Dendritic cell treated with granulocyte-macrophage colony-stimulating factor and Interleukin-4, amounts not matched to agents 40 ng/mL and 50 ng/mL, for 4 days (primary cell): ENCODE data around the gene SIRPA.
"Not testable (repeated sequence)": the region's sequence is repeated elsewhere in the genome, so short reads cannot be mapped to it uniquely, and the experiment has no call there.

ENCODE experiments used
- H3K27ac Mint-ChIP-seq: one replicate; pipeline ENCODE4 v1.8.0; 2022; ENCODE audit warnings: mild to moderate bottlenecking, mixed read lengths
- H3K27me3 Mint-ChIP-seq: one replicate; pipeline ENCODE4 v1.8.0; 2022; ENCODE audit warnings: mild to moderate bottlenecking, mixed read lengths
- H3K36me3 Mint-ChIP-seq: one replicate; pipeline ENCODE4 v1.8.0; 2022; ENCODE audit warnings: low read depth, mixed read lengths
- H3K4me1 Mint-ChIP-seq: one replicate; pipeline ENCODE4 v1.8.0; 2022; ENCODE audit warnings: low read depth, mixed read lengths
- H3K4me3 Mint-ChIP-seq: one replicate; pipeline ENCODE4 v1.8.0; 2022; ENCODE audit warnings: mild to moderate bottlenecking, moderate library complexity, mixed read lengths
- H3K9me3 Mint-ChIP-seq: one replicate; pipeline ENCODE4 v1.8.0; 2022; ENCODE audit warnings: mixed read lengths
- intact Hi-C: fragments of 100-400 bp; cut with micrococcal nuclease; formaldehyde crosslinking; loops from one replicate; pipeline ENCODE4 v1.15.0; 2022

The SIRPA gene

DNA sequence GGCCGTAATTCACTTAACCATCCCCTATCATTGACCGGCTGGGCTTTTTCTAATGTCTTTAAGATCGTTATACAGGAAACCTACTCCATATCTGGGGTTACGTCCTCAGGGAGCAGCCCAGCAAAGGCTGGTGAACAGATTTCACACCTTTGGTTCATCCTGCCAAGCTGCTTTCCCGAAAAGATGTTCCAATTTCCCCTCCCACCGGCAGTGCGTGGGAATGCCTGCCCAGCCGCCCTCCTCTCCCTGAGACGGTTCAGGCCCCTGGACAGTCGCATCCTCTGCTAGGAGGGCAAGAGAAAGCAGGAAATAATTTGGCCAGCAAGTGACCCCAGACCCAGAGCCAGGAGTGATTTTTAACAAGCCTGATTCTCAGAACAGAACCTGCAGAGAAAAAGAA is 16.3 kb downstream of the SIRPA start:
- peaks cover 98% of the 10 kb centered on the region for H3K36me3 Mint-ChIP-seq
- H3K27me3 Mint-ChIP-seq, result no peaks in the 10 kb centered on the region
- no peak overlapping the region for H3K27ac Mint-ChIP-seq
- intact Hi-C loops, result no loop called here
- peaks cover 63% of the 10 kb centered on the region for H3K4me1 Mint-ChIP-seq
- no peaks in the 10 kb centered on the region for H3K9me3 Mint-ChIP-seq
- no peak overlapping the region for H3K4me3 Mint-ChIP-seq

DNA sequence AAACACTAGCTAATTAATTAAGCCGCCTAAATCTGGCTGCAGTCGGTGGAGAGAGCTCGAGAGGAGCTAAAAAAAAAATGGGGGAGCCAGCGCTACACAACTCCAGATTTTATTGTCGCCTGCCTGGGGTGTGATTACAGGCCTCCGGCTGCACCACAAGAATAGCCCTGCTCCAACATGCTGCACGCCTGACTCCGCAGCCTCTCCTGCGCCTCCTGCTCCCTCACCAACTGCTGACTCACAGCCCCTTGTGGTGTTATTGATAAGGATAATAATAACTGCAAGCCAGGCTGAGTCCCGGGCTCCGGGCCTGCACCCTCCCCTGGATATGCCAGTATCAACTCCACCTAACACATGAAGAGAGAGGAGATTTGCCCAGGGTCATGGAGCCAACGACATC is 16.8 kb downstream of the SIRPA start:
- no peak overlapping the region for H3K27ac Mint-ChIP-seq
- intact Hi-C loops, result no loop called here
- H3K36me3 Mint-ChIP-seq, result peaks cover 98% of the 10 kb centered on the region
- peaks cover 64% of the 10 kb centered on the region for H3K4me1 Mint-ChIP-seq
- H3K4me3 Mint-ChIP-seq, result no peak overlapping the region
- no peaks in the 10 kb centered on the region for H3K9me3 Mint-ChIP-seq
- H3K27me3 Mint-ChIP-seq, result no peaks in the 10 kb centered on the region

DNA sequence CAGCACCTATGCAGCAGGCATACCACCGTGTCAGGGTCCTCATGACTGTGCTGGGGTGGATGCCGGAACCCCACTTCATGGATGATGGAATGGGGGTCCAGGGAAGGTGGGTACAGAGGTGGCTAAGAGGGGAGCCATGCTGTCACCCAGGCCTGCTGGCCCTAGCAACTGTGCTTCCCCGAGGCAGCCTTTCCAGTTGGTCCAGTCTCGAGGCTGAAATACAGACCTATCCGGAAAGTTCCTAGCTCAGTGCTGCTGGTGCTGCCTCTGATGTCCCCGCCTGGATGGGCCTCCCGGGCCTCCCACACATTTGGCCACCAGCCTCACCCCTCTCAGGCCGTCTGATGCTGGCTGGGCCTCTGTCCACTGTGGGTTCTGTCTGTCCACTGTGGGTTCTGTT is 17.4 kb downstream of the SIRPA start:
- no peak overlapping the region for H3K4me3 Mint-ChIP-seq
- H3K9me3 Mint-ChIP-seq, result no peaks in the 10 kb centered on the region
- intact Hi-C loops, result no loop called here
- H3K4me1 Mint-ChIP-seq, result peaks cover 64% of the 10 kb centered on the region
- H3K27me3 Mint-ChIP-seq, result no peaks in the 10 kb centered on the region
- H3K36me3 Mint-ChIP-seq, result peaks cover 98% of the 10 kb centered on the region
- H3K27ac Mint-ChIP-seq, result no peak overlapping the region

DNA sequence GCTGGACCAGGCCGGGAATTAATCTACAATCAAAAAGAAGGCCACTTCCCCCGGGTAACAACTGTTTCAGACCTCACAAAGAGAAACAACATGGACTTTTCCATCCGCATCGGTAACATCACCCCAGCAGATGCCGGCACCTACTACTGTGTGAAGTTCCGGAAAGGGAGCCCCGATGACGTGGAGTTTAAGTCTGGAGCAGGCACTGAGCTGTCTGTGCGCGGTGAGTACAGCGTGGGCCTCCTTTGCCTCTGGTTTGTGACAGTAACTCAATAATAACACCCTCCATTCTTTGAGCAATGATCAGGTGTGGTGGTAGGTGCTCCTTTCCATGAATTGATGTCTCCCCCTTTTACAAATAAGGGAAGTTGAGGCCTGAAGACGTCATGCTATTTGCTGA is 20.0 kb downstream of the SIRPA start:
- H3K36me3 Mint-ChIP-seq, result peaks cover 99% of the 10 kb centered on the region
- H3K4me3 Mint-ChIP-seq, H3K27ac Mint-ChIP-seq, H3K27me3 Mint-ChIP-seq, intact Hi-C loops, H3K9me3 Mint-ChIP-seq: not testable (repeated sequence)
- peaks cover 52% of the 10 kb centered on the region for H3K4me1 Mint-ChIP-seq

- H3K4me1 Mint-ChIP-seq, result peaks cover 54% of the 10 kb centered on the region
- H3K27ac Mint-ChIP-seq, result no peak overlapping the region
- no peaks in the 10 kb centered on the region for H3K9me3 Mint-ChIP-seq
- no peaks in the 10 kb centered on the region for H3K27me3 Mint-ChIP-seq
- peaks cover 99% of the 10 kb centered on the region for H3K36me3 Mint-ChIP-seq
- intact Hi-C loops, result no loop called here
- no peak overlapping the region for H3K4me3 Mint-ChIP-seq
These were observed 20.5 kb downstream of the SIRPA start for GRCh38 chr20:1915725-1916124.

DNA sequence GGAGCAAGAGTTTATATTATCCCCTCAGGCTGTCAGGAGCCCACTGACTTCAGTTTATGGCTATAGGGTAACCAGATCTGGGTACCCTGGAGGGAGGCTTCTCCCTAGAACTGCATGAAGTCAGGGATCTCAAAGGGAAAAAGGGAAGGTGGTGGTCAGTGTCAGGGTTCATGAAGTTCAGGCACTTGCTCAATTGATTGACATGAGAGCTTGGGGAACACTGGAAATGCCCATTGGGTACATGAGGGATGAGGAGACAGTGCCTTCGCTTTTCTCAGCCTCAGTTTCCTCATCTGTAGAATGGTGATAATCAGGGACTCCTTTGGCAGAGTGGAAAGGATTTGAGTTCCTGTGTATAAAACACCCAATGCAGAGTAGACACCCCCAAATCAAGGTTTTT is 22.6 kb downstream of the SIRPA start:
- peak overlapping the region; percentile 14 for H3K27ac Mint-ChIP-seq
- peaks cover 100% of the 10 kb centered on the region for H3K36me3 Mint-ChIP-seq
- H3K27me3 Mint-ChIP-seq, result no peaks in the 10 kb centered on the region
- peaks cover 51% of the 10 kb centered on the region for H3K4me1 Mint-ChIP-seq
- intact Hi-C loops, result no loop called here
- no peaks in the 10 kb centered on the region for H3K9me3 Mint-ChIP-seq
- no peak overlapping the region for H3K4me3 Mint-ChIP-seq

DNA sequence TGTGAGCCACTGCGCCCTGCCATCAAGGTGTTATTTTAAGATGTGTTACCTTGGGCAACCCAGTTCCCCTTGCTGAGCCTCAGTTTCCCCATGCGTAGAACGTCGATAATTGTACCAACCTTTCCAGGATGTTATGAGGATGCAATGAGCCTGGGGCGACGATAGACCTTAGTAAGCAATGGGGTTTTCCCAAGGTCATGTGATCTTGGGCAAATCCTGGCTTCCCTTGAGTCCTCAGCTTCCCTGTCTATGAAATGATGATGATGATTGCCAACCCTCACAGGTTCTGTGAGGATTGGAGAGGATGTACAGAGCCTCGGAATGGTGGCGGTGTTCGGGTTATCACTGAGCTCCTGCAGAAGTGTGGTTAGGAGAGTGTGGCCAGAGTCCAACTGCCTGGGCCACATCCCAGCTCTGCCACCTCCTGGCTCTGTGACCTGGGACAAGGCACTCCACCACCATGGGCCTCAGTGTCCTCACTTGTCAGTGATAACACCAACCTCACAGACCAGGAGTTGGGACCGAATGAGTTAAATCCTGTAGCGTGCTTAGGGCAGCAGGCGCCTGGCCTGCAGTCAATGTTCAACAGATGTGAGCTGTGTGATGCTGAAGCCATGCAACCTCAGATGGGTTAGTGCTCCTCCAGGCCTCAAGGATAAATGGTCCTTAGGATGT is 23.4 kb downstream of the SIRPA start:
- intact Hi-C loops, result no loop called here
- no peak overlapping the region for H3K27ac Mint-ChIP-seq
- H3K27me3 Mint-ChIP-seq, result no peaks in the 10 kb centered on the region
- H3K9me3 Mint-ChIP-seq, result no peaks in the 10 kb centered on the region
- H3K4me3 Mint-ChIP-seq, result no peak overlapping the region
- peaks cover 100% of the 10 kb centered on the region for H3K36me3 Mint-ChIP-seq
- H3K4me1 Mint-ChIP-seq, result peaks cover 51% of the 10 kb centered on the region

- Mint-ChIP-seq H3K27me3 (no peaks in the 10 kb centered on the region), H3K4me3 (no peak overlapping the region), H3K36me3 (peaks cover 100% of the 10 kb centered on the region), H3K4me1 (peaks cover 60% of the 10 kb centered on the region), H3K27ac (no peak overlapping the region), H3K9me3 (no peaks in the 10 kb centered on the region)
- intact Hi-C loops, result no loop called here
These were observed 25.0 kb downstream of the SIRPA start for GRCh38 chr20:1920252-1920651.

- Mint-ChIP-seq H3K9me3 (no peaks in the 10 kb centered on the region), H3K4me3 (no peak overlapping the region), H3K36me3 (peaks cover 100% of the 10 kb centered on the region), H3K27me3 (no peaks in the 10 kb centered on the region), H3K4me1 (peaks cover 58% of the 10 kb centered on the region), H3K27ac (no peak overlapping the region)
- intact Hi-C loops, result no loop called here
These were observed 25.6 kb downstream of the SIRPA start for GRCh38 chr20:1920826-1921225.

DNA sequence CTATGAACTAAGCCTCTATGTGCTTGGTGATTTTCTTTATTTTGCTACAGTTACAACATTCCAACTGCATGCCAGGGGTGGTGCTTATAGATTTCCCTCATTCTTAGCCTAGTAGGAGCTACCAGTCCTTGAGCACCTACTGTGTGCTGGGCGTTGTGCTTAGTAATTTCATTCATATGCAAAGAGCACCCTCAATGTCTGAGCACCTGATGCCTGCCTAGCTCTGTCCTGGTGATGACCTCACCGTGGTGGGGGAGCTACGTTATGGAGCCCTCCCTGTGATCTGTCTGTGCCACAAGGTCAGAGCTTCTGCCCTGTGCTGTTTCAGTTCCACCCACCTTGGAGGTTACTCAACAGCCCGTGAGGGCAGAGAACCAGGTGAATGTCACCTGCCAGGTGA is 26.8 kb downstream of the SIRPA start:
- H3K9me3 Mint-ChIP-seq, H3K4me3 Mint-ChIP-seq, intact Hi-C loops, H3K27ac Mint-ChIP-seq, H3K27me3 Mint-ChIP-seq: not testable (repeated sequence)
- peaks cover 61% of the 10 kb centered on the region for H3K4me1 Mint-ChIP-seq
- peaks cover 100% of the 10 kb centered on the region for H3K36me3 Mint-ChIP-seq

GRCh38 chr20:1922786-1923185 is 27.6 kb downstream of the SIRPA start:
- Mint-ChIP-seq H3K36me3 (peaks cover 100% of the 10 kb centered on the region), H3K27ac (no peak overlapping the region), H3K4me1 (peaks cover 61% of the 10 kb centered on the region), H3K4me3 (no peak overlapping the region), H3K27me3 (no peaks in the 10 kb centered on the region), H3K9me3 (no peaks in the 10 kb centered on the region)
- intact Hi-C loops, result no loop called here

DNA sequence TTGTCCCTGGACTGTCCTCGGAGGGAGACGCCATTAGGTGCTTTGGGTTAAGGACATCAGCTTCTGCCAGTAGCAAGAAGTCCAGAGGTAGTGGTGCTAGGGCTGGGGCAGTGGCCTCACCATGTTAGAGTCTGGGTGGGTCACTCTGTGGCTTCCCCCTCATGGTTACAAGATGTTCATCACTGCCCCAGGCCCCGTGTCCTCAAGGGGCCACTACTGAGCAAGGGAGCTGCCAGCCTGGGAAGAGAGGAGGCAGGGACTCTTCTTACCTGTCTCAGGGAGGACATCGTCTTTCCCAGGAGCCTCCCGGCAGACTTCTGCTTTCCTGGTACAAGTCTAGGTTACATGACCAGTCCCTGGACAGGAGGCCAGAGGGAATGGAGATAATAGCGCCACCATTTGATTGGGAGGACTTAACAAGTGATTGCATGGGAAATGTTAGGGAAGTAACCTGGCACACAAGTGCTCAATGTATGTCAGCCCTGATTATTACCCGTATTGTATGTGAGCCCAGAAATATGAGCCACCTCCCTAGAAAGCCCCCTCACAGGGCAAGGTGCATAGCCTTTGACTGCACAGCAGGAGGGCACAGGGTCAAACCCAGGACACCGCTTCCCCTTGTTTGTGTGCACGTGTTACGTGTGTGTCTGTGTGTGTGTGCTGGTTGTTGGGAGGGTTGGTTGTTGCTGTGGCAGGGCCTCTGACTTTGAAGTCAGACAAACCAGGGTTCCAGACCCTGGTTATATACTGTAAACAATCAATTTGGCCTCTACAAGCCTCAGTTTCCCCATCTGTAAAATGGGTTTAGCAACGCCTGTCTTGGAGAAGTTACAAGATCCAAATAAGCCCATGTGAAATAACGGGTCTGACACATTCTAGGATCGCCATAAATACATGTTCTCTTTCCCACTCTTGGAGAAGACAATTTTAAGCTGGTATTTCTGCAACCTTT is 30.0 kb downstream of the SIRPA start:
- Mint-ChIP-seq H3K4me3 (no peak overlapping the region), H3K9me3 (no peaks in the 10 kb centered on the region), H3K27me3 (no peaks in the 10 kb centered on the region), H3K36me3 (peaks cover 100% of the 10 kb centered on the region), H3K4me1 (peaks cover 81% of the 10 kb centered on the region), H3K27ac (no peak overlapping the region)
- intact Hi-C loops, result no loop called here

DNA sequence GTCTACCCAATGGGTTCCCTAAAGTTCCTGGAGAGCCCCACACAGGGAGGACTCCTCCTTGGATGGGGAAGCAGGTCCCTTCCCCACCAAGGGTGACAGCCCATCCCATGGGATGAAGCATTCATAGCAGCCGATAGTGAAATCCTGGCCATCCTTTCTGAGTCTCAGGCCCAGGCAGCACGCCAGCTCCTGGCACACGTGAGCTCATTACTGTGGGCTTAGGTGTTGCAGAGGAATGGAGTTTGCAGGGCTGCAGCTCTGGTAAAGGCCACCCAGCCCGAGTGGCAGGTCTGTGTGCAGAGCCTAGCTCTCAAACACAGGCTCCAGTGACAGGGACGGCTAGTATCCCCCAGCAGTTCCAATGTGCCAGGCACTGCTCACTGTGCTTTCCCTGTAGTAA is 31.0 kb downstream of the SIRPA start:
- Mint-ChIP-seq H3K27me3 (no peaks in the 10 kb centered on the region), H3K36me3 (peaks cover 100% of the 10 kb centered on the region), H3K9me3 (no peaks in the 10 kb centered on the region), H3K27ac (peak overlapping the region; percentile 53), H3K4me3 (no peak overlapping the region), H3K4me1 (peaks cover 80% of the 10 kb centered on the region)
- intact Hi-C loops, result no loop called here

GRCh38 chr20:1927217-1927616 is 32.0 kb downstream of the SIRPA start:
- Mint-ChIP-seq H3K4me1 (peaks cover 88% of the 10 kb centered on the region), H3K27ac (peak overlapping the region; percentile 53), H3K4me3 (no peak overlapping the region), H3K36me3 (peaks cover 100% of the 10 kb centered on the region), H3K27me3 (no peaks in the 10 kb centered on the region), H3K9me3 (no peaks in the 10 kb centered on the region)
- intact Hi-C loops, result no loop called here
